GF-D8 (cell line): Measurements from ENCODE around the gene SERPINE1.
"Not testable (repeated sequence)": the region's sequence is repeated elsewhere in the genome, so short reads cannot be mapped to it uniquely, and the experiment has no call there.

Source experiments
- DNase-seq: peaks from one replicate; lab custom pipeline; 2025; lab: John Stamatoyannopoulos, UW

SERPINE1 gene

GRCh38 chr7:101126651-101127459, at the start of gene SERPINE1:
TSS of gene SERPINE1 (plus strand) at chr7:101127104. CDS start at chr7:101128394, 1,290 bp downstream.
- peak; percentile 65 for DNase-seq

DNA sequence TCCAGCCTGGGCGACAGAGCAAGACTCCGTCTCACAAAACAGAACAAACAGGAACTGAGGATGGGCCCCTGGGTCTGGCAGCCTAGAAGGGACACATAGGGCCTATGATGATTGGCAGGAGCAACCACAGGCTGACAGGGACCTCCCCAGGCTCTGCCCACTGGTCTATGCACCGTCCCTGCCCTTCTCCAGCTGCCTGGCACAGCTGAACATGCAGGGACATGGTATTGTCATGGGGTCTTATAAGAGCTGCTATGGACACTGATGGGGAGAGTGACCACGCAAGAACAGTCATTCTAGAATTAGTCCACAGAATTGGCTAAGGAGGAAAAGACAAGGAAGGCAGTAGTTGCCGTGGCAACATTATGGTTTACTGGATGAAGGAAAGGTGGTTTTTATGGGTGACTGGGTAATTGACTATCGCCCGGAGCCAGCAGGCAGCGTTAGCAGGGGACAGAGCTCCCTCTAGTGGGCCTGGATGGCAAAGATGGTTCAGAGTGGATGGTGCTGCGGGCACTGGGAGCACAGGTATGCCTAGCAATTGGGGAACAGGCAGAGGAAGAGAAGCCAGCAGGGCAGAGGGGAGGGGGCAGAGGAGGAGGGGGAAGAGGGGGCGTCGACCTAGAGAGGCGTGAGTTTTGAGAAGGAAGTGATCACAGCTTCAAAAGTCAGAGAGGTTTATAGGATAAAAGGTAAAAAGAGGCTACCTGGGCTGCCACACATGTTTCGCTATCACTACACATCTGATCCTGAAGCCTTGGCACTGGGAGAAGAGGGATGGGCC, 49.4 kb upstream of the SERPINE1 start:
- DNase-seq = peak; percentile 19

- no peak for DNase-seq
These were observed 45.5 kb upstream of the SERPINE1 start for GRCh38 chr7:101081432-101081831.

DNA sequence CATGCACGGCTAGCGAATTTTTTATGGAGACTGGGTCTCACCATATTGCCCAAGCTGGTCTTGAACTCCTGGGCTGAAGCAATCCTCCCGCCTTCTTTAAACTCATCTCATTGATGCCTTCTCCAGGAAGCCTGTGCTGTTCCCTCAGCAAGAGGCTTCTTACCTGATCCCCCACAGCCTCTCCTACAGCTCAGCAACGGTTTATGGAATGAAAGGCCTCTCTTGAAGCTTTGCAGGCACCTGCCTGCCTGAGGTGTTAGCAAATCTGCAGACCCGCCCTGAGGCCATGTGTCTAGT, 42.1 kb upstream of the SERPINE1 start:
- DNase-seq = no peak

GRCh38 chr7:101085162-101085964, 41.5 kb upstream of the SERPINE1 start, which contains the start of gene TRIM56:
TSS of gene TRIM56 (plus strand) at chr7:101085481. CDS start at chr7:101087313, 1,832 bp downstream.
- peak; percentile 64 for DNase-seq

GRCh38 chr7:101087334-101088068, 39.4 kb upstream of the SERPINE1 start:
- DNase-seq = no peak

GRCh38 chr7:101088069-101088425, 38.9 kb upstream of the SERPINE1 start:
- no peak for DNase-seq

GRCh38 chr7:101088858-101089529, 37.9 kb upstream of the SERPINE1 start:
- no peak for DNase-seq

- no peak for DNase-seq
These were observed 37.0 kb upstream of the SERPINE1 start for GRCh38 chr7:101089876-101090275.

GRCh38 chr7:101092266-101092905, 34.5 kb upstream of the SERPINE1 start:
- not testable (repeated sequence) for DNase-seq

GRCh38 chr7:101093906-101094305, 33.0 kb upstream of the SERPINE1 start:
- no peak for DNase-seq

DNA sequence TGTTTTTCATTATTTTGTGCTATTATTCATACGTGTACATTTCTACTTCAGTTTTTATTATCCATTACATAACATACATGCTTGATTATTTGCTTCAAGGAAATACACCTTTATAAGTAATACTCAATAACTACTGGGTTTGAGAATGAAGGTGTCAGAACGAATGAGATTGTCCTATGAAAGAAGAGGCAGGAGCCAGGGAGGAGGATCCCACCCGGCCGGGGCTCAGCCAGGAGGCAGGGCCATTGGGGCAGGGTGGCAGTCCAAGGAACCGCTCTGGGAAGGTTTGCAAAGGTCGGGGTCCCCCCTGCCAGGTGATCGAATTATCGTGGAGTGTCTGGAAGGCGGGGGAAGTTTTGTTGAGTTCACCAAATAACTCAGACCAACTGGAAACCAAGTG, 32.5 kb upstream of the SERPINE1 start:
- no peak for DNase-seq

DNA sequence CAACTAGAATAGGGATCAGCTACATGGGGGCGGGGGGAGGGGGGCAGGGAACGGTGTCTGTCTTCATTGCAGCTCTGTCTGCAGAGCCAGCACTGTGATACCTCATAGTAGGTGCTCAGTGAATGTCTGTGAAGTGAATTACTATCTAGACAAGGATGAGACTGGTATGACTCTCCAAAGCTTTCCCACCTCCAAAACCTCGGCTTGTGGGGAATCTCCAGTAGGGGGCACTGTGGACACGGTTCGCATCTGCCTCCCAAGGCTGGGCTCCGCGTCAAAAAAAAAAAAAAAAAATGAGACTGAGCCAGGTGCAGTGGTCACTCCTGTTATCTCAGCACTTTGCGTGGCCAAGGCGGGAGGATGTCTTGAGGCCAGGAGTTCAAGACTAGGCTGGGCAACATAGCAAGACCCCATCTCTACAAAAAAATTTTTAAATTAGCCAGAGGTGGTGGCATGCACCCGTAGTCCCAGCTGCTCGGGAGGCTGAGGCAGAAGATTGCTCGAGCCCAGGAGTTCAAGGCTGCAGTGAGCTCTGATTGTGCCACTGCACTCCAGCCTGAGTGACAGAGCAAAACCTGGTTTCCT, 32.0 kb upstream of the SERPINE1 start:
- no peak for DNase-seq

DNA sequence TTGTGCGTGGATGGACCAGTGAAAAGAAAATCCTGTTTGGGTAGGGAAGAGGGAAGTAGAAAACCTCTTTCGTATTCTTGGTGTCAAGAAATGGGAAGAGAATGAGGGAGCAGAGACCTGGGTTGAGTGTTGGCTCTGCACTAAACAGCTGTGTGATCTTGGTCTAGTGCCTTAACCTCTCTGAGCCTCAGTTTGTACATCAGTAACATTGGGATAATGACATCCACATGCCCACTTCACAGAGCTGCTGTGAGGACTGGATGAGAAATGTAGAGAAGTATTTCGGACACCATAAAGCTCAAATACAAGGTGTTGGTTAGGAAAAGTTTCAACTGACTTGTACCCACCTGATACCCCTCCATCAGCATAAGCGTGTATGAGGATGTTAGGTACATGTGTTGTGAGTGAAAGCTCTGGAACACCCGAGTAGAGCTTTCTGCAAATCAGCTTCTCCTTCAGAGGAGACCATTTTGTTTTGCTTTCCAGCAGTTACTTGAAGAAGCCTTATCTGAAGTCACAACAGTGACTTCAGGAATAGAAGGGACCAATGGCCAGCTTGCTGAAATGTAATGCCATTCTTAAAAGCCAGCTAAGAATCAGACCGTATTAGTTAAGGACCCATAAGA, 30.5 kb upstream of the SERPINE1 start:
- DNase-seq = no peak

DNA sequence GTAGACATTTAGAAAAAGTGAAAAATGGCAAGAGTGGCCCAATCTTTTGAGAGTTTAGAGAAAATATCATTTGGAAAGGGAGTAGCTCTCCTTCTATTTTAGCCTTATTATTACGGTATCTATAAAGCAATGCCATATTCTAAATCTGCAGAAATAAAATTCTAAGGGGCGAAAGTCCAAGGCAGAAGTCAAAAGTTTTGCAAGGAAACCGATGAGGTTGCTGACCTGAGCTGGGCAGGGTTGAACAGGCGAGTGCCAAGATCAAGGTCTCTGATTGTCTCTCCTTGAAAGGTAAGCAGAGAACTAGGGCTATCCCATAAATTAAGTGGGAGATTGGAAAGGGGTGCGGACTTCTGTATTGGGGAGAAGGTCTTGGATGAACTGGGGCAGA, 30.0 kb upstream of the SERPINE1 start:
- no peak for DNase-seq

GRCh38 chr7:101097561-101097960, 29.3 kb upstream of the SERPINE1 start:
- DNase-seq = no peak

DNA sequence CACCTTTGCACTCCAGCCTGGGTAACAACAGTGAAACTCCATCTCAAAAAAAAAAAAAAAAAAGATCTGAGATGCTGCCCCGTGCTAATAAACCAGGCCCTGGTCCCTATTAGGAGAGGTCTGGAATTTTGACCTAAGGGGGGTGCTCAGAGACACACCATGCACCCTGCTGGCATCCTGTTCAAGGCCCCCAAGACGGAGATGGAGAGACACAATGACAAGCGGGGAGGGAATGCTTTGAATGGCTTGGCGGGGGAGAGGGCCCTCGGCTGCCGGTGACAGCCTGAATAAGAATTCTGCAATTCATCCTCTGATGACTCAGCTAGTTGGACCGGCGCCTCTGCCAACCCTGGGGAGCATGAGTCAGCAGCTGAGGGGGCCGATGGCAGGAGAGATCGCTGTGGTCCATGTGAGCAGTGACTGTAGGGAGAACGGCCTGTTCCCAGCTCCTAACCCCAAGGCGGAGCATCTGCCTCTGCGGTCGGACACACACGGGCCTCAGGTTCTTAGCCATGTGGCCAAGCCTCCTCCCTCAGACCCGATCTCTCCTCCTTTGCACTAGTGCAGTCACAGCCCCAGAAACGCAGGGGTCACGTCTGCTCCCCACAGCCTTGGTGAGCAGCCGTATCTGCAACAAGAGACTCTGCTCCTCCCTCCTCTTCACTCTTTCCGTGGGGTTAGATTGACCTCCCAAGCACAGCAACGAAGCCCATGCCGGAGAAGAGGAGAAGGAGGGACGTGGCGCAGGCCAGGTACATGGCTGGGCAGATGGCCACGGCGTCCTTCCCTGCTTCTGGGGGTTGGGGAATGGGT, 26.7 kb upstream of the SERPINE1 start:
- DNase-seq = peak; percentile 44

- no peak for DNase-seq
These were observed 25.8 kb upstream of the SERPINE1 start for GRCh38 chr7:101100858-101101847.
